Natural killer cell (primary cell): Measurements from ENCODE around the gene HNRNPUL1. TPM values are rescaled to one million over a fixed set of nuclear protein-coding genes. Genes with fewer than 3 reads are reported as not detected.

ENCODE experiments used
- ATAC-seq, 3 donors: fragments of 150-1000 bp in 2 of 3; fragments of 200-7000 bp in 1 of 3; cut with Tn5 transposase; 1 replicate in 1 of 3; 2 replicates in 2 of 3; pipeline ENCODE4 v1.10.0; 2021; ENCODE audit warnings: mild to moderate bottlenecking in 2 of 3, moderate library complexity in 2 of 3
- DNase-seq, 2 donors: peaks; one replicate each; pipeline versions ENCODE4 v3.0.0 to v3.0.0-alpha.2; 2013 to 2021; ENCODE audit warnings: mixed read lengths in 1 of 2
- H3K27ac ChIP-seq: one replicate; pipeline ENCODE4 v1.5.1; 2013; ENCODE audit warnings: mild to moderate bottlenecking, low read length
- H3K27me3 ChIP-seq: one replicate; pipeline ENCODE4 v1.6.1; 2013; ENCODE audit warnings: low read length; ENCODE audit not compliant: control insufficient read depth, insufficient read depth
- H3K36me3 ChIP-seq: one replicate; pipeline ENCODE4 v1.6.1; 2013; ENCODE audit warnings: low read length; ENCODE audit not compliant: control insufficient read depth, insufficient read depth
- H3K4me1 ChIP-seq: one replicate; pipeline ENCODE4 v1.6.1; 2013; ENCODE audit warnings: low read length; ENCODE audit not compliant: control insufficient read depth, insufficient read depth
- H3K4me3 ChIP-seq: one replicate; pipeline ENCODE4 v1.5.1; 2013; ENCODE audit warnings: low read length
- H3K9me3 ChIP-seq: one replicate; pipeline ENCODE4 v1.6.1; 2013; ENCODE audit warnings: low read length; ENCODE audit not compliant: control insufficient read depth, insufficient read depth
- H3K27ac Mint-ChIP-seq, 2 donors: one replicate each; pipeline ENCODE4 v1.8.0; 2022; ENCODE audit warnings: mild to moderate bottlenecking in 2 of 2, mixed read lengths in 2 of 2, moderate library complexity in 1 of 2
- H3K27me3 Mint-ChIP-seq, 2 donors: one replicate each; pipeline ENCODE4 v1.8.0; 2022; ENCODE audit warnings: low read depth in 2 of 2, mixed read lengths in 2 of 2
- H3K36me3 Mint-ChIP-seq: one replicate; pipeline ENCODE4 v1.8.0; 2022; ENCODE audit warnings: mixed read lengths
- H3K4me1 Mint-ChIP-seq, 2 donors: one replicate each; pipeline ENCODE4 v1.8.0; 2022; ENCODE audit warnings: mixed read lengths in 2 of 2
- H3K4me3 Mint-ChIP-seq: one replicate; pipeline ENCODE4 v1.8.0; 2022; ENCODE audit warnings: mild to moderate bottlenecking, moderate library complexity, mixed read lengths
- H3K9me3 Mint-ChIP-seq, 2 donors: one replicate each; pipeline ENCODE4 v1.8.0; 2022; ENCODE audit warnings: mixed read lengths in 2 of 2
- WGBS: methylation state at CpG from one replicate; pipeline ENCODE4 v1.1.7; 2013; ENCODE audit warnings: missing lambda C conversion rate; ENCODE audit not compliant: insufficient coverage; 5-methylcytosine and 5-hydroxymethylcytosine counted together
- intact Hi-C: fragments of 100-400 bp; cut with micrococcal nuclease; formaldehyde crosslinking; loops from one replicate; pipeline ENCODE4 v1.14.2; 2022
- total RNA-seq, 4 donors: library from RNA; stranded (reverse); fragments of 120-200 nt in 1 of 4; gene quantifications; one replicate each; pipeline versions ENCODE4 v1.2.3 to v1.2.4, GENCODE V29; 2013 to 2022
- TF ChIP-seq, protein P1 (sequence below): fragments of 200-600 bp; IDR thresholded peaks from one replicate; pipeline ENCODE4 v1.8.0; 2022; ENCODE audit warnings: antibody characterized with exemption

The HNRNPUL1 gene
- total RNA-seq, 3 donors from 2014 or later (not counting 1 experiment from before 2014, with no cell fraction given), result 279 to 360 (median 315) TPM

DNA sequence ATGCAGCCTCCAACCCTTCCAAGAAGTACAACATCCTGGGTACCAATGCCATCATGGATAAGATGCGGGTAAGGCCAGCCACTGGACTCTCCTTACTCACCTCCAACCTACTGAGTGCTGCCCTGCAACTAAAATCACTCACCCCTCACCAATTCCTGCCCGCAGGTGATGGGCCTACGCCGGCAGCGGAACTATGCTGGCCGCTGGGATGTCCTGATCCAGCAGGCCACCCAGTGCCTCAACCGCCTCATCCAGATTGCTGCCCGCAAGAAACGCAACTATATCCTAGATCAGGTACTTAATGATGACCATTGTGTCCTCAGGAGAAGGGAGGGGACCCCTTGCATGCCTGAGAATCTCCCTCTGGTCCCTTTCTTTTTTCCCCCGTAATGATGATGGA lies 30.2 kb downstream of the HNRNPUL1 start:
- peaks cover 91% of the 10 kb centered on the region for H3K36me3 ChIP-seq
- H3K27ac Mint-ChIP-seq, result peak overlapping the region; percentile 68 to 94
- DNase-seq (no peak), ATAC-seq (no peak)
- H3K36me3 Mint-ChIP-seq, result peaks cover 18% of the 10 kb centered on the region
- peaks cover 35% of the 10 kb centered on the region for H3K4me1 ChIP-seq
- H3K9me3 Mint-ChIP-seq, result no peaks in the 10 kb centered on the region
- no peaks in the 10 kb centered on the region for H3K9me3 ChIP-seq
- H3K4me1 Mint-ChIP-seq, result peaks cover 39 to 50% of the 10 kb centered on the region in 2 donors
- TF ChIP-seq, protein P1, sequence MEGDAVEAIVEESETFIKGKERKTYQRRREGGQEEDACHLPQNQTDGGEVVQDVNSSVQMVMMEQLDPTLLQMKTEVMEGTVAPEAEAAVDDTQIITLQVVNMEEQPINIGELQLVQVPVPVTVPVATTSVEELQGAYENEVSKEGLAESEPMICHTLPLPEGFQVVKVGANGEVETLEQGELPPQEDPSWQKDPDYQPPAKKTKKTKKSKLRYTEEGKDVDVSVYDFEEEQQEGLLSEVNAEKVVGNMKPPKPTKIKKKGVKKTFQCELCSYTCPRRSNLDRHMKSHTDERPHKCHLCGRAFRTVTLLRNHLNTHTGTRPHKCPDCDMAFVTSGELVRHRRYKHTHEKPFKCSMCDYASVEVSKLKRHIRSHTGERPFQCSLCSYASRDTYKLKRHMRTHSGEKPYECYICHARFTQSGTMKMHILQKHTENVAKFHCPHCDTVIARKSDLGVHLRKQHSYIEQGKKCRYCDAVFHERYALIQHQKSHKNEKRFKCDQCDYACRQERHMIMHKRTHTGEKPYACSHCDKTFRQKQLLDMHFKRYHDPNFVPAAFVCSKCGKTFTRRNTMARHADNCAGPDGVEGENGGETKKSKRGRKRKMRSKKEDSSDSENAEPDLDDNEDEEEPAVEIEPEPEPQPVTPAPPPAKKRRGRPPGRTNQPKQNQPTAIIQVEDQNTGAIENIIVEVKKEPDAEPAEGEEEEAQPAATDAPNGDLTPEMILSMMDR, result no peak
- H3K27me3 Mint-ChIP-seq, result no peaks in the 10 kb centered on the region
- 96% methylated on average over 10 of the region's 10 CpGs for WGBS
- intact Hi-C loops, result no loop called here
- H3K27ac ChIP-seq, result no peak overlapping the region
- H3K27me3 ChIP-seq, result no peaks in the 10 kb centered on the region
- H3K4me3 Mint-ChIP-seq, result no peak overlapping the region
- H3K4me3 ChIP-seq, result no peak overlapping the region

DNA sequence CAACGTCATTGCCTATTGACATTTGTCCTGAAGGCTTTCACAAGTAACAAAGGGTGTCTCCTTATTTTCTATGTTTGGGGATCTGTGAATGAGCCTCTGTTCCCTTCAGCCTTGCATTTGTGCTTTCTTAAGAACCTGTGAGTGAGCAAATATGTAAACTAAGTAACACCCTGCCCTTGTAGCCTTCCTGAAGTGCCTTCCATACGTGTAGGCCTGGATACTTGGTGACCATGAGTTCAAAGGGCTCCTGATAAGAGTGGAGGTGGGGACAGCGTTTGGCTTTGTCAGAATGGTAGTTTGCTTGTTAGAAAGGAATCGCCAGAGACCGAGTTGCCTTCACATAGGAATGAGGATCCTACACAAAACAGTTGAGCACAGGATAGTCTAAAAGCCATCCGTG lies 31.3 kb downstream of the HNRNPUL1 start:
- H3K27me3 Mint-ChIP-seq, result no peaks in the 10 kb centered on the region

DNA sequence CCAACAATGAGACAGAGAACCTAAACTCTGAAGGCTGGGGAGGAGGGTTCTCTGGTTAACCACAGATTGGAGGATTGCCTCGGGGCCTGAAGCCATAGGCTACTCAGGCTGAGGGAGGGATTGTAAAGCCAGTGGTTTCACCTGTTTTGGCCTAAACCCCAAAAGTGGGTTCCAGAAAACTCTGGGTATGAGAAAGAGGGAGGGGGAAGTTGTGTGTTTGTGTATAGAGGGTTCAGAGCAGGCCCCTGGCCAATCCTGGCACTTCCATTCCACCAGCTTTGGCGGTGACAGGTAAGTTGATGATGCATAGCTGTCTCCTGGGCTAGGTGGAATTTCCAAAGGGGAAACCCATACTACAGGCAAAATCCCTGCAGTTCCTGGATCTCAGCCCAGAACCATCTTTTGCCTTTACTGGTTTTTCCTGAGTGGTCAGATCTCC lies 32.3 kb downstream of the HNRNPUL1 start:
- intact Hi-C loops, result no loop called here
- Mint-ChIP-seq H3K4me3 (peak overlapping the region; percentile 59), H3K36me3 (peaks cover 23% of the 10 kb centered on the region), H3K4me1 (peaks cover 59 to 69% of the 10 kb centered on the region in 2 donors), H3K27ac (peak overlapping the region; percentile 91 to 94), H3K9me3 (no peaks in the 10 kb centered on the region), H3K27me3 (no peaks in the 10 kb centered on the region)
- Histone ChIP-seq H3K4me3 (no peak overlapping the region), H3K27ac (peak overlapping the region; percentile 87), H3K27me3 (no peaks in the 10 kb centered on the region), H3K9me3 (no peaks in the 10 kb centered on the region), H3K36me3 (peaks cover 90% of the 10 kb centered on the region), H3K4me1 (peaks cover 51% of the 10 kb centered on the region)
- ATAC-seq, result no peak
- peak in 1 of 2 donors; percentile 51 for DNase-seq
- TF ChIP-seq, protein P1, result no peak
- 38% methylated on average over 2 of the region's 2 CpGs for WGBS

More for the DNA sequence above, 31.3 kb downstream of the HNRNPUL1 start:
- DNase-seq (no peak), ATAC-seq (no peak)
- intact Hi-C loops, result no loop called here
- H3K27ac Mint-ChIP-seq, result peak overlapping the region; percentile 91 to 94
- H3K4me1 ChIP-seq, result peaks cover 45% of the 10 kb centered on the region
- H3K4me1 Mint-ChIP-seq, result peaks cover 50 to 60% of the 10 kb centered on the region in 2 donors
- no peak overlapping the region for H3K27ac ChIP-seq
- no peaks in the 10 kb centered on the region for H3K27me3 ChIP-seq
- WGBS, result 91% methylated on average over 6 of the region's 6 CpGs
- H3K36me3 Mint-ChIP-seq, result peaks cover 21% of the 10 kb centered on the region
- no peak overlapping the region for H3K4me3 Mint-ChIP-seq
- H3K9me3 ChIP-seq, result no peaks in the 10 kb centered on the region
- TF ChIP-seq, protein P1, result no peak
- H3K4me3 ChIP-seq, result no peak overlapping the region
- H3K9me3 Mint-ChIP-seq, result no peaks in the 10 kb centered on the region
- peaks cover 89% of the 10 kb centered on the region for H3K36me3 ChIP-seq
